ENCODE data around the gene FMNL2.

GRCh38 chr2:152402780-152403759 lies 68.1 kb downstream of the FMNL2 start:
- TF ChIP-seq CTCF (conservative IDR thresholded peaks at IDR 0.05; ENCODE audit: low read depth, low read length) (no peak), EZH2 (IDR thresholded peaks at IDR 0.05; ENCODE audit: borderline replicate concordance, low read depth, low read length, poor library complexity, severe bottlenecking) (no peak)

Measured in A673 (cell line).